NCI-H2196 (cell line): ENCODE measurements around the gene COMTD1.
"Not testable (repeated sequence)": the region's sequence is repeated elsewhere in the genome, so short reads cannot be mapped to it uniquely, and the experiment has no call there.

Experiments used
- DNase-seq: peaks from one replicate; lab custom pipeline; 2025; ENCODE audit not compliant: unreplicated experiment; lab: John Stamatoyannopoulos, UW

Gene COMTD1

GRCh38 chr10:75197066-75197465, 38.7 kb downstream of the COMTD1 start:
- DNase-seq = no peak

- DNase-seq = no peak
Measured at GRCh38 chr10:75195035-75195763, 40.6 kb downstream of the COMTD1 start.

- DNase-seq = not testable (repeated sequence)
Measured at GRCh38 chr10:75194625-75195024, 41.1 kb downstream of the COMTD1 start.

- DNase-seq = peak; percentile 47
Measured at GRCh38 chr10:75191821-75192568, 43.8 kb downstream of the COMTD1 start.

- no peak for DNase-seq
Measured at GRCh38 chr10:75189266-75190096, 46.3 kb downstream of the COMTD1 start.

GRCh38 chr10:75188522-75188921, 47.2 kb downstream of the COMTD1 start:
- not testable (repeated sequence) for DNase-seq

- peak; percentile 70 for DNase-seq
Measured at GRCh38 chr10:75187961-75188426, 47.8 kb downstream of the COMTD1 start.

GRCh38 chr10:75186310-75186709, 49.4 kb downstream of the COMTD1 start:
- DNase-seq = no peak
